ENCODE measurements around the gene MEIOSIN.
A peak's percentile ranks its signal among the peaks of the same experiment; 100 is the strongest.

Gene MEIOSIN

DNA sequence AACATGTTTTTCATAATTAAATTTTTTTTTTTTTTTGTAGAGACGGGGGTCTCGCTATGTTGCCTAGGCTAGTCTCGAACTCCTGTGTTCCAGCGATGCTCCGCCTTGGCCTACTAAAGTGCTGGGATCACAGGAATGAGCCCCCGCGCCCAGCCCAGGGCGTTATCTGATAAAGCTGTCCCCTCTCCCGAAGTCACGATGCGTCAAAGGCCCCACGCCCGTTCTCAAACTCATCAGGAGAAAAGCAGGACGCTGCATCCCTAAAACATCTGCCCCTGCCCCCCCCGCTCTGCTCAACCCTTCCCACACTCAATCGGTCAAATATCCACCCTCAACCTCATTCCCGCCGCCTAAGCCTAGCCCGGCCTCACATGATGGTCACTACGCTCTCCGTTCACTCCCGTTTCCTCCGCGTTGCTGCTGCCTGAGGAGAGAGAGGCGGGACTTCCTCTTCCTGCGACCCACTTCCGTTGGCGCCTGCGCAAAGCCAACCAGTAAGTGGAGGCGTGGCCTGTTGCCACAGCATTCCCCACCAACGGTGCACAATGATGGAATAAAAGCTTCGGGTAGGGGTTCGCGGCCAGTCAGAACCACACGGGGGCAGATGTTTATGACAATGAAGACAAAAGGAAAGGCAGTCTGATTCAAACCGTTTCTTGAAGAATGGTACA, 41.6 kb upstream of the MEIOSIN start, which contains the start of gene SNRPD2 (continued):
- TF ChIP-seq ZNF324 (tag by site-specific recombination; IDR thresholded peaks at IDR 0.05) (no peak; the same call in 1 of the 2 replicates), ZNF416 (tag by site-specific recombination; IDR thresholded peaks at IDR 0.05) (no peak), ZNF311 (tag by site-specific recombination; IDR thresholded peaks at IDR 0.05; ENCODE audit: borderline replicate concordance) (no peak), EGR2 (tag by site-specific recombination; IDR thresholded peaks at IDR 0.05; ENCODE audit: low read depth) (peak; percentile 73), ZNF2 (tag by site-specific recombination; IDR thresholded peaks at IDR 0.05) (peak; percentile 75; the same call in 1 of the 2 replicates), KLF7 (tag by site-specific recombination; IDR thresholded peaks at IDR 0.05; ENCODE audit: borderline replicate concordance) (no peak; the same call in 1 of the 2 replicates), ZNF175 (tag by site-specific recombination; IDR thresholded peaks at IDR 0.05) (no peak), ZNF785 (tag by site-specific recombination; IDR thresholded peaks at IDR 0.05) (no peak), ZNF585B (tag by site-specific recombination; IDR thresholded peaks at IDR 0.05) (no peak), ZNF626 (tag by site-specific recombination; IDR thresholded peaks at IDR 0.05) (no peak), KLF9 (tag by site-specific recombination; IDR thresholded peaks at IDR 0.05; ENCODE audit: low read depth) (peak; percentile 44), ZNF623 (tag by site-specific recombination; IDR thresholded peaks at IDR 0.05) (0 out of 2 replicates have a peak, but pooled peaks have one; percentile 7), ZNF132 (tag by site-specific recombination; IDR thresholded peaks at IDR 0.05; ENCODE audit: borderline replicate concordance) (no peak), ZNF529 (tag by site-specific recombination; IDR thresholded peaks at IDR 0.05; ENCODE audit: insufficient replicate concordance) (no peak), ZNF624 (tag by site-specific recombination; IDR thresholded peaks at IDR 0.05) (no peak), ZNF747 (tag by site-specific recombination; IDR thresholded peaks at IDR 0.05) (no peak), ZNF629 (tag by site-specific recombination; IDR thresholded peaks at IDR 0.05) (peak; percentile 37; the same call in 1 of the 2 replicates), ZNF843 (tag by site-specific recombination; IDR thresholded peaks at IDR 0.05) (0 out of 2 replicates have a peak, but pooled peaks have one; percentile 12), MYNN (tag by site-specific recombination; IDR thresholded peaks at IDR 0.05; ENCODE audit: borderline replicate concordance) (peak; percentile 20; the same call in 1 of the 2 replicates), ZNF530 (tag by site-specific recombination; IDR thresholded peaks at IDR 0.05; ENCODE audit: low read depth) (no peak), ZNF140 (tag by site-specific recombination; IDR thresholded peaks at IDR 0.05) (peak; percentile 77), ZNF560 (tag by site-specific recombination; IDR thresholded peaks at IDR 0.05; ENCODE audit: borderline replicate concordance) (no peak), ZFP37 (tag by site-specific recombination; IDR thresholded peaks at IDR 0.05) (peak; percentile 67; the same call in 1 of the 2 replicates), ZNF837 (tag by site-specific recombination; IDR thresholded peaks at IDR 0.05) (no peak), ZNF239 (tag by site-specific recombination; IDR thresholded peaks at IDR 0.05) (no peak; the same call in 1 of the 2 replicates)
- TF ChIP-seq, protein P1, sequence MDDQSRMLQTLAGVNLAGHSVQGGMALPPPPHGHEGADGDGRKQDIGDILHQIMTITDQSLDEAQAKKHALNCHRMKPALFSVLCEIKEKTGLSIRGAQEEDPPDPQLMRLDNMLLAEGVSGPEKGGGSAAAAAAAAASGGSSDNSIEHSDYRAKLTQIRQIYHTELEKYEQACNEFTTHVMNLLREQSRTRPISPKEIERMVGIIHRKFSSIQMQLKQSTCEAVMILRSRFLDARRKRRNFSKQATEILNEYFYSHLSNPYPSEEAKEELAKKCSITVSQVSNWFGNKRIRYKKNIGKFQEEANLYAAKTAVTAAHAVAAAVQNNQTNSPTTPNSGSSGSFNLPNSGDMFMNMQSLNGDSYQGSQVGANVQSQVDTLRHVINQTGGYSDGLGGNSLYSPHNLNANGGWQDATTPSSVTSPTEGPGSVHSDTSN (CRISPR knock-in tag; IDR thresholded peaks at IDR 0.05), result 0 out of 2 replicates have a peak, but pooled peaks have one; percentile 68
- TF ChIP-seq, protein P2, sequence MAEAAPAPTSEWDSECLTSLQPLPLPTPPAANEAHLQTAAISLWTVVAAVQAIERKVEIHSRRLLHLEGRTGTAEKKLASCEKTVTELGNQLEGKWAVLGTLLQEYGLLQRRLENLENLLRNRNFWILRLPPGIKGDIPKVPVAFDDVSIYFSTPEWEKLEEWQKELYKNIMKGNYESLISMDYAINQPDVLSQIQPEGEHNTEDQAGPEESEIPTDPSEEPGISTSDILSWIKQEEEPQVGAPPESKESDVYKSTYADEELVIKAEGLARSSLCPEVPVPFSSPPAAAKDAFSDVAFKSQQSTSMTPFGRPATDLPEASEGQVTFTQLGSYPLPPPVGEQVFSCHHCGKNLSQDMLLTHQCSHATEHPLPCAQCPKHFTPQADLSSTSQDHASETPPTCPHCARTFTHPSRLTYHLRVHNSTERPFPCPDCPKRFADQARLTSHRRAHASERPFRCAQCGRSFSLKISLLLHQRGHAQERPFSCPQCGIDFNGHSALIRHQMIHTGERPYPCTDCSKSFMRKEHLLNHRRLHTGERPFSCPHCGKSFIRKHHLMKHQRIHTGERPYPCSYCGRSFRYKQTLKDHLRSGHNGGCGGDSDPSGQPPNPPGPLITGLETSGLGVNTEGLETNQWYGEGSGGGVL (tag by site-specific recombination; IDR thresholded peaks at IDR 0.05), result no peak
- TF ChIP-seq, protein P3, sequence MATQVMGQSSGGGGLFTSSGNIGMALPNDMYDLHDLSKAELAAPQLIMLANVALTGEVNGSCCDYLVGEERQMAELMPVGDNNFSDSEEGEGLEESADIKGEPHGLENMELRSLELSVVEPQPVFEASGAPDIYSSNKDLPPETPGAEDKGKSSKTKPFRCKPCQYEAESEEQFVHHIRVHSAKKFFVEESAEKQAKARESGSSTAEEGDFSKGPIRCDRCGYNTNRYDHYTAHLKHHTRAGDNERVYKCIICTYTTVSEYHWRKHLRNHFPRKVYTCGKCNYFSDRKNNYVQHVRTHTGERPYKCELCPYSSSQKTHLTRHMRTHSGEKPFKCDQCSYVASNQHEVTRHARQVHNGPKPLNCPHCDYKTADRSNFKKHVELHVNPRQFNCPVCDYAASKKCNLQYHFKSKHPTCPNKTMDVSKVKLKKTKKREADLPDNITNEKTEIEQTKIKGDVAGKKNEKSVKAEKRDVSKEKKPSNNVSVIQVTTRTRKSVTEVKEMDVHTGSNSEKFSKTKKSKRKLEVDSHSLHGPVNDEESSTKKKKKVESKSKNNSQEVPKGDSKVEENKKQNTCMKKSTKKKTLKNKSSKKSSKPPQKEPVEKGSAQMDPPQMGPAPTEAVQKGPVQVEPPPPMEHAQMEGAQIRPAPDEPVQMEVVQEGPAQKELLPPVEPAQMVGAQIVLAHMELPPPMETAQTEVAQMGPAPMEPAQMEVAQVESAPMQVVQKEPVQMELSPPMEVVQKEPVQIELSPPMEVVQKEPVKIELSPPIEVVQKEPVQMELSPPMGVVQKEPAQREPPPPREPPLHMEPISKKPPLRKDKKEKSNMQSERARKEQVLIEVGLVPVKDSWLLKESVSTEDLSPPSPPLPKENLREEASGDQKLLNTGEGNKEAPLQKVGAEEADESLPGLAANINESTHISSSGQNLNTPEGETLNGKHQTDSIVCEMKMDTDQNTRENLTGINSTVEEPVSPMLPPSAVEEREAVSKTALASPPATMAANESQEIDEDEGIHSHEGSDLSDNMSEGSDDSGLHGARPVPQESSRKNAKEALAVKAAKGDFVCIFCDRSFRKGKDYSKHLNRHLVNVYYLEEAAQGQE (tag by site-specific recombination; IDR thresholded peaks at IDR 0.05), result no peak
- TF ChIP-seq, protein P4, sequence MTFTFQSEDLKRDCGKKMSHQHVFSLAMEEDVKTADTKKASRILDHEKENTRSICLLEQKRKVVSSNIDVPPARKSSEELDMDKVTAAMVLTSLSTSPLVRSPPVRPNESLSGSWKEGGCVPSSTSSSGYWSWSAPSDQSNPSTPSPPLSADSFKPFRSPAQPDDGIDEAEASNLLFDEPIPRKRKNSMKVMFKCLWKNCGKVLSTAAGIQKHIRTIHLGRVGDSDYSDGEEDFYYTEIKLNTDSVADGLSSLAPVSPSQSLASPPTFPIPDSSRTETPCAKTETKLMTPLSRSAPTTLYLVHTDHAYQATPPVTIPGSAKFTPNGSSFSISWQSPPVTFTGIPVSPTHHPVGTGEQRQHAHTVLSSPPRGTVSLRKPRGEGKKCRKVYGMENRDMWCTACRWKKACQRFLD (tag by site-specific recombination; IDR thresholded peaks at IDR 0.05), result no peak
- TF ChIP-seq, protein P5, sequence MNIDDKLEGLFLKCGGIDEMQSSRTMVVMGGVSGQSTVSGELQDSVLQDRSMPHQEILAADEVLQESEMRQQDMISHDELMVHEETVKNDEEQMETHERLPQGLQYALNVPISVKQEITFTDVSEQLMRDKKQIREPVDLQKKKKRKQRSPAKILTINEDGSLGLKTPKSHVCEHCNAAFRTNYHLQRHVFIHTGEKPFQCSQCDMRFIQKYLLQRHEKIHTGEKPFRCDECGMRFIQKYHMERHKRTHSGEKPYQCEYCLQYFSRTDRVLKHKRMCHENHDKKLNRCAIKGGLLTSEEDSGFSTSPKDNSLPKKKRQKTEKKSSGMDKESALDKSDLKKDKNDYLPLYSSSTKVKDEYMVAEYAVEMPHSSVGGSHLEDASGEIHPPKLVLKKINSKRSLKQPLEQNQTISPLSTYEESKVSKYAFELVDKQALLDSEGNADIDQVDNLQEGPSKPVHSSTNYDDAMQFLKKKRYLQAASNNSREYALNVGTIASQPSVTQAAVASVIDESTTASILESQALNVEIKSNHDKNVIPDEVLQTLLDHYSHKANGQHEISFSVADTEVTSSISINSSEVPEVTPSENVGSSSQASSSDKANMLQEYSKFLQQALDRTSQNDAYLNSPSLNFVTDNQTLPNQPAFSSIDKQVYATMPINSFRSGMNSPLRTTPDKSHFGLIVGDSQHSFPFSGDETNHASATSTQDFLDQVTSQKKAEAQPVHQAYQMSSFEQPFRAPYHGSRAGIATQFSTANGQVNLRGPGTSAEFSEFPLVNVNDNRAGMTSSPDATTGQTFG (tag by site-specific recombination; IDR thresholded peaks at IDR 0.05; ENCODE audit: borderline replicate concordance), result no peak
